ENCODE measurements around the gene GLT6D1.

The GLT6D1 gene

GRCh38 chr9:135607401-135608293 is 31.7 kb downstream of the GLT6D1 start:
- no peak for DNase-seq

GRCh38 chr9:135606885-135607259 is 32.5 kb downstream of the GLT6D1 start:
- no peak for DNase-seq

- no peak for DNase-seq
Observed at GRCh38 chr9:135605238-135605781, 34.0 kb downstream of the GLT6D1 start.

GRCh38 chr9:135604437-135605237 is 34.7 kb downstream of the GLT6D1 start:
- DNase-seq = no peak

GRCh38 chr9:135602789-135603481 is 36.4 kb downstream of the GLT6D1 start:
- DNase-seq = peak; percentile 52

GRCh38 chr9:135601988-135602387 is 37.4 kb downstream of the GLT6D1 start:
- no peak for DNase-seq

- DNase-seq = no peak
Observed at GRCh38 chr9:135600296-135600817, 39.0 kb downstream of the GLT6D1 start.

GRCh38 chr9:135596211-135596610 is 43.1 kb downstream of the GLT6D1 start:
- DNase-seq = no peak

- DNase-seq = no peak
Observed at GRCh38 chr9:135592625-135593024, 46.7 kb downstream of the GLT6D1 start.

GRCh38 chr9:135592331-135592590 is 47.1 kb downstream of the GLT6D1 start:
- no peak for DNase-seq

GRCh38 chr9:135591506-135592330 is 47.6 kb downstream of the GLT6D1 start:
- DNase-seq = no peak

- no peak for DNase-seq
Observed at GRCh38 chr9:135590486-135591079, 48.8 kb downstream of the GLT6D1 start.

GRCh38 chr9:135589596-135590485 is 49.5 kb downstream of the GLT6D1 start:
- DNase-seq = no peak

GRCh38 chr9:135588886-135589595 is 50.3 kb downstream of the GLT6D1 start:
- DNase-seq = no peak

- no peak for DNase-seq
Observed at GRCh38 chr9:135588371-135588770, 51.0 kb downstream of the GLT6D1 start.

- no peak for DNase-seq
Observed at GRCh38 chr9:135587658-135588057, 51.7 kb downstream of the GLT6D1 start.

- no peak for DNase-seq
Observed at GRCh38 chr9:135586601-135587109, 52.7 kb downstream of the GLT6D1 start.

- DNase-seq = no peak
Observed at GRCh38 chr9:135584934-135585333, 54.4 kb downstream of the GLT6D1 start.

- no peak for DNase-seq
Observed at GRCh38 chr9:135584371-135584770, 55.0 kb downstream of the GLT6D1 start.

- no peak for DNase-seq
Observed at GRCh38 chr9:135583688-135584011, 55.7 kb downstream of the GLT6D1 start.
